ENCODE results near the gene WNT6. TPM values are rescaled to one million over a fixed set of nuclear protein-coding genes. Genes with fewer than 3 reads are reported as not detected.
"Not testable (repeated sequence)": the region's sequence is repeated elsewhere in the genome, so short reads cannot be mapped to it uniquely, and the experiment has no call there.

Gene WNT6
- total RNA-seq, 1 donor from 2014 or later, result not detected

GRCh38 chr2:218833023-218833609 is 26.5 kb upstream of the WNT6 start:
- no peak overlapping the region for H3K4me3 ChIP-seq (ENCODE audit: low read depth, low read length)
- DNase-seq (ENCODE audit: low read depth), result no peak
- no peak for TF ChIP-seq CTCF (conservative IDR thresholded peaks at IDR 0.05; ENCODE audit: low read depth, low read length)

- DNase-seq (ENCODE audit: low read depth), result no peak
- TF ChIP-seq CTCF (conservative IDR thresholded peaks at IDR 0.05; ENCODE audit: low read depth, low read length), result no peak
- H3K4me3 ChIP-seq (ENCODE audit: low read depth, low read length), result no peak overlapping the region
These were observed 24.9 kb upstream of the WNT6 start for GRCh38 chr2:218834685-218835084.

GRCh38 chr2:218837495-218837894 is 22.1 kb upstream of the WNT6 start:
- no peak for DNase-seq (ENCODE audit: low read depth)
- no peak for TF ChIP-seq CTCF (conservative IDR thresholded peaks at IDR 0.05; ENCODE audit: low read depth, low read length)
- H3K4me3 ChIP-seq (ENCODE audit: low read depth, low read length), result no peak overlapping the region

- no peak overlapping the region for H3K4me3 ChIP-seq (ENCODE audit: low read depth, low read length)
- TF ChIP-seq CTCF (conservative IDR thresholded peaks at IDR 0.05; ENCODE audit: low read depth, low read length), result no peak
- DNase-seq (ENCODE audit: low read depth), result no peak
These were observed 20.2 kb upstream of the WNT6 start for GRCh38 chr2:218839430-218839829.

- no peak overlapping the region for H3K4me3 ChIP-seq (ENCODE audit: low read depth, low read length)
- no peak for TF ChIP-seq CTCF (conservative IDR thresholded peaks at IDR 0.05; ENCODE audit: low read depth, low read length)
- DNase-seq (ENCODE audit: low read depth), result no peak
These were observed 19.7 kb upstream of the WNT6 start for GRCh38 chr2:218839888-218840287.

- DNase-seq (ENCODE audit: low read depth); H3K4me3 ChIP-seq (ENCODE audit: low read depth, low read length): not testable (repeated sequence)
These were observed 15.3 kb upstream of the WNT6 start for GRCh38 chr2:218844334-218844733.

- DNase-seq (ENCODE audit: low read depth); H3K4me3 ChIP-seq (ENCODE audit: low read depth, low read length): not testable (repeated sequence)
These were observed 12.6 kb upstream of the WNT6 start for GRCh38 chr2:218846963-218847362.

- DNase-seq (ENCODE audit: low read depth), result no peak
These were observed 9.9 kb upstream of the WNT6 start for GRCh38 chr2:218849721-218850120.

More at GRCh38 chr2:218849721-218850120, 9.9 kb upstream of the WNT6 start:
- H3K4me3 ChIP-seq (ENCODE audit: low read depth, low read length), result no peak overlapping the region
- no peak for TF ChIP-seq CTCF (conservative IDR thresholded peaks at IDR 0.05; ENCODE audit: low read depth, low read length)
